ENCODE measurements around the gene LPCAT3. TPM values are rescaled to one million over a fixed set of nuclear protein-coding genes. Genes with fewer than 3 reads are reported as not detected.

Gene LPCAT3
- total RNA-seq, 4 donors from 2014 or later: 41.7 to 58.2 (median 47.9) TPM

DNA sequence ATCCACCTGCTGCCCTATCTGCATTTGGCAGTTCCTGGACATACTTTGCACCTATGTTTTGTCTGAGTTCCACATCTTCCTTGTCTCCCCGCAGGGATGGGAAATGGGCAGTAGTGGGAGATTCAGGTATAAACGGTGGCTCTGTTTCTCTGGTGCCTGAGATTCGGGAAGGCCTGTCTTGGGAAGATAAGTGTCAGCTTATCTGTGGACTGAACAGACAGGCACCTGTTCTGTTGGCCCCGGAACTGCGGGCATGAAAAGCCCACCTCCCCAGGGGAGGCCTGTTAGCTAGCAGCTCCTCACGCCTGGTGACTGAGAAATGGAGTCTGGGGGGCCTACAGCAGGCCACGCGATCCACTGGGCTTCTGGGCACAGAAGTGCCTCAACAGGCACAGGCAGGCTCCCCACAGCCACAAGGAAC, 53.7 kb downstream of the LPCAT3 start:
- ATAC-seq (ENCODE audit: low FRiP score) (no peak), DNase-seq (ENCODE audit: low spot score) (no peak)
- TF ChIP-seq, protein P1, sequence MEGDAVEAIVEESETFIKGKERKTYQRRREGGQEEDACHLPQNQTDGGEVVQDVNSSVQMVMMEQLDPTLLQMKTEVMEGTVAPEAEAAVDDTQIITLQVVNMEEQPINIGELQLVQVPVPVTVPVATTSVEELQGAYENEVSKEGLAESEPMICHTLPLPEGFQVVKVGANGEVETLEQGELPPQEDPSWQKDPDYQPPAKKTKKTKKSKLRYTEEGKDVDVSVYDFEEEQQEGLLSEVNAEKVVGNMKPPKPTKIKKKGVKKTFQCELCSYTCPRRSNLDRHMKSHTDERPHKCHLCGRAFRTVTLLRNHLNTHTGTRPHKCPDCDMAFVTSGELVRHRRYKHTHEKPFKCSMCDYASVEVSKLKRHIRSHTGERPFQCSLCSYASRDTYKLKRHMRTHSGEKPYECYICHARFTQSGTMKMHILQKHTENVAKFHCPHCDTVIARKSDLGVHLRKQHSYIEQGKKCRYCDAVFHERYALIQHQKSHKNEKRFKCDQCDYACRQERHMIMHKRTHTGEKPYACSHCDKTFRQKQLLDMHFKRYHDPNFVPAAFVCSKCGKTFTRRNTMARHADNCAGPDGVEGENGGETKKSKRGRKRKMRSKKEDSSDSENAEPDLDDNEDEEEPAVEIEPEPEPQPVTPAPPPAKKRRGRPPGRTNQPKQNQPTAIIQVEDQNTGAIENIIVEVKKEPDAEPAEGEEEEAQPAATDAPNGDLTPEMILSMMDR (IDR thresholded peaks at IDR 0.05): no peak

DNA sequence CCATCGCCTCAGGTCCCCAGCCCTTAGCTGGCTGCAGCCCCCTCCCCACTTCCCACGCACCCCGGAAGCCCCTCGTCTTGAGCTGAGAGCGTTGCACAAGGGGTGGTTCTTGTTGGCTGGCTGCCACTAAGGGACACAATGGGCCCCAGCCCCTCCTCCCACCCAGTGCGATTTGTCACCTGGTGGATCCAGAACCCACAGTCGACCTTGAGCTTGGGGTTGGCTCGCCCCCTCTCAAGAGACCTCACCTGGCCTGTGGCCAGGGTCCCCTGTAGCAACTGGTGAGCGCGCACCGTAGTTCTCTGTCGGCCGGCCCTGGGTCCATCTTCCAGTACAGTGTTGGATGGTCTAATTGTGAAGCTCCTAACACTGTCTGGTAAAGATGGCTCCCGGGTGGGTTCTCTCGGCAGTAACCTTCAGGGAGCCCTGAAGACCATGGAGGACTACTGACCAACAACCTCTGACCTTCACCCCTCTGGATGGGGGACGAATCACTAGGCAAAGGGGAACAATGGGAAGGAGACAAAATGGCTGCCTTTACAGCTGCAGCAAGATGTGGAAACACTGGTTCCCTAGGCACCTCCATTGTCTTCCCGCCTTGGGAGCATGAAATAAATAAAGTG, 54.4 kb downstream of the LPCAT3 start:
- ATAC-seq (ENCODE audit: low FRiP score) (no peak), DNase-seq (ENCODE audit: low spot score) (no peak)
- TF ChIP-seq, protein P1 (IDR thresholded peaks at IDR 0.05): no peak

DNA sequence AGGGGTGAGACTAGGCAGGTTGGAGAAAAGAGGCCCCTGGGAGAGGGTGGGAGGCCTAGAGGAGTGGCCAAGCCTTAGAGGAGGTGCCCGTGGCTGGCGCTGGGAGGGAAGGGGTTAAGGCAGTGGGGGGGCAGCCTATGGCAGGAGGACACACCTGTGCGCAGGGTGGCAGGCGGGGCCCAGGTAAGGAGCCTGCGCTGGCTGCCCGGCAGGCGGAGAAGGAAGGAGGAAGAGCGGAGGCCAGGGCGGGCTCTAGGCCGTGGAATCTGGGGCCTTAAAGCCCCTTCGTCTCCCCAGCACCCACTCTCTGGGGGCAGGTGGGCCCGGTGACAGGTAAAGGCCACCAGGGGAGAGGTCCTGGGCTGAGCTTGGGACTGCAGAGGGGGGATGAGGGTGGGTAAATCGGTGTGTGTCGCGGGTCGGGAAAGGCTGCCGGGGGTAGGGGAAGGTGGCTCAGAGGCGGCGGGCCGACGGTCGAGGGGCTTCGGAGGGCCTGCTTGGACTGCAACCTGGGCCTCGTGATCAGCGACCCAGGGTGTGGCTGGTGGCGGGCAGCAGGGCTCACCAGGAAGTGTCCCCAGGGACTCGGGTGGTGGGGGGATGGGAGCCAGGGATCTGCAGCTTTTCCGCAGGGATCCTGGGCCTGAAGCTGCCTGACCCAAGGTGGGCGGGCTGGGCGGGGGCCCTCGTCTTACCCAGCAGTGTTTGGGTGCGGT, 55.1 kb downstream of the LPCAT3 start:
- no peak for ATAC-seq (ENCODE audit: low FRiP score)
- TF ChIP-seq, protein P1 (IDR thresholded peaks at IDR 0.05): no peak
- no peak for DNase-seq (ENCODE audit: low spot score)

DNA sequence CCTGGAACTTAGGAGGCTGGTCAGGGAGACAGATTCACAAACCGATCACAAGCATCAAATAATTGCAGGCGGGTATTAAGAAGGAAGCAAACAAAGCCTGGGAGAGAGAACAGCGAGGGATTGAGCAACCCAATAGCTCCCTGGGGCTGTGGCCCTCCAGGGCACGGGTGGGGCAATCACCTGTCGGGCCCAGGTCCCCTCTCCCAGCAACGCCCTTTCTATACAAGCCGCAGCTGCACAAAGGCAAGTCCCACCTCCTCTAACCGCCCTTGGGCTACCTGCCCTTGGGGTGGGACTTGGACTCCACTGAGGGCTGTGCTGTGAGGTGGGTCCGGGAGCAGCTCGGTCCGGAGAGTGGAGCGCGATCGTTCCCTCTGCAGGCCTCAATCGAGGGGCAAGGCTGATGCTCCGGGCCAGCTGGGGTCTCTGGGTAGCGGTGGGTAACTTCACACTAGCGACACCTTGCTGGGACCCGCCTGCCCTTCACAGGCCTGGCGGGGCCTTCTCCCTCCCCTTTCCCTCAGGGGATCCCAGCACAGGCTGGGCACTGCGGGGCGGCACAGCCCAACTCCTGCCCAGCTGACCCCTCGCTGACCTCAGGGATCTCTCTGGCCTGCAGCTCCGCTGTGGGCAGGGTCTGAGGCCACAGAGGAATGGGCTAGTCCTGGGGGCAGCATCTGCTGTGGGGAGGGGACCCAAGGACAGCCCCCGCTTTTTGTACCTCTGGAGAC, 55.8 kb downstream of the LPCAT3 start:
- ATAC-seq (ENCODE audit: low FRiP score) (no peak), DNase-seq (ENCODE audit: low spot score) (no peak)
- TF ChIP-seq, protein P1 (IDR thresholded peaks at IDR 0.05): no peak

DNA sequence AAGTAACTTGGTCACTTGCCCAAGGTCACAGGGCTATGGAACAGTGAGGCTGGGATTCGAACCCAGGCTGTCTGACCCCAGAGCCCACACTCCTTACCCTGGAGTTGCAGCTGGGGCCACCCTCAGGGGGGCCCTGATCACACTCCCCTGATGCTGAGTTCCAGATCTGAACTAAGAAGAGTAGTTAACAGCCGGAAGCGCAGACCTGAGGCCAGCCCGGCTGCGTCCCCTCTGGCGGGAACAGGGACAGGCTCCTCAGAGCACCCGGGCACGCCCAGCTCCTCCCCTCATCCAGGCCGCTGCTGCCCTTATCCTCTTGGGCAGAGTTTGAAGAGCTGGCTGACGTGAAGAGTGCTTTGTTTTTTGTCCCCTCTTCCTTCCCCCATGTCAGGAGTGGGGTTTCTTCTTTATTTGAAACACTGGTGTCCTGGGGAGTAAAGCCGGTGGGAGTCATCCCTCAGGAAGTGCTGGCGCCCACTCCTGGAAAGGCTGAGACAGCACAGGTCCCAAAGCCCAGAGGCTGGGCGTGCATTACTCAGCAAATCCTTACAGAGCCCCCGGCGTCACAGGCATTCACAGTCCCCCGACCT, 56.5 kb downstream of the LPCAT3 start:
- TF ChIP-seq, protein P1 (IDR thresholded peaks at IDR 0.05): no peak
- peak; percentile 54 for DNase-seq (ENCODE audit: low spot score)
- peak; percentile 50 for ATAC-seq (ENCODE audit: low FRiP score)

DNA sequence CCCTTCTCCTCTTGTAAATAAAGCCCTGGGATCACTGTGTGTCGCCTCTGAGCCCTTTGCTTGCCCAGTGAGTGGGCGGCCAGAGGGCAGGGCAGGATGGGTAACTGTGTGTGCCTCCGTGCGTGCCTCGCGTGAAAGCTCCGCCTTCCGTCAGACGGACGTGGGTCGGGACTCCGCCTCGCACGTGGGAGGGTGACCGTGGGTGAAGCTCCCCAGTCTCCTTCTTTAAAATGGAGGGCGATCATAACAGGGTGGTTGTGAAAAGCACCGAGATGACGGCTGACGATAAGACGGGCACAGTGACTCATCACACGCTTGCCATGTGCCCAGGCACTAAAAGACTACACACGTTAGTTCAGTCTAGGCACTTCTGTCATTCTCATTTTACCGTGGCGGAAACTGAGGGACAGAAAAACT, 57.0 kb downstream of the LPCAT3 start:
- TF ChIP-seq, protein P1 (IDR thresholded peaks at IDR 0.05): no peak
- ATAC-seq (ENCODE audit: low FRiP score) (peak; percentile 63), DNase-seq (ENCODE audit: low spot score) (no peak)

Data from omental fat pad (tissue), 4 donors.